Raji (cell line): ENCODE results near the gene ARHGAP42.

Experiments
- POLR2A ChIP-seq: IDR thresholded peaks from 2 replicates; pipeline ENCODE4 v1.6.1; 2011; ENCODE audit warnings: low read depth, low read length, control low read depth; ENCODE audit not compliant: insufficient read depth

Gene ARHGAP42

GRCh38 chr11:100705447-100705846 is 18.4 kb downstream of the ARHGAP42 start:
- TF ChIP-seq POLR2A, result no peak

GRCh38 chr11:100706179-100706578 is 19.1 kb downstream of the ARHGAP42 start:
- no peak for TF ChIP-seq POLR2A

GRCh38 chr11:100709233-100709957 is 22.3 kb downstream of the ARHGAP42 start:
- TF ChIP-seq POLR2A, result no peak

- no peak for TF ChIP-seq POLR2A
Observed at GRCh38 chr11:100711984-100712383, 24.9 kb downstream of the ARHGAP42 start.

GRCh38 chr11:100712583-100712982 is 25.5 kb downstream of the ARHGAP42 start:
- TF ChIP-seq POLR2A, result no peak

- TF ChIP-seq POLR2A, result no peak
Observed at GRCh38 chr11:100715165-100715761, 28.2 kb downstream of the ARHGAP42 start.

GRCh38 chr11:100716838-100717237 is 29.8 kb downstream of the ARHGAP42 start:
- TF ChIP-seq POLR2A, result no peak

- no peak for TF ChIP-seq POLR2A
Observed at GRCh38 chr11:100719362-100719761, 32.3 kb downstream of the ARHGAP42 start.

GRCh38 chr11:100719809-100720221 is 32.7 kb downstream of the ARHGAP42 start:
- TF ChIP-seq POLR2A, result no peak

- no peak for TF ChIP-seq POLR2A
Observed at GRCh38 chr11:100726680-100727079, 39.6 kb downstream of the ARHGAP42 start.

- no peak for TF ChIP-seq POLR2A
Observed at GRCh38 chr11:100727410-100727809, 40.3 kb downstream of the ARHGAP42 start.

GRCh38 chr11:100730266-100730665 is 43.2 kb downstream of the ARHGAP42 start:
- no peak for TF ChIP-seq POLR2A

- TF ChIP-seq POLR2A, result no peak
Observed at GRCh38 chr11:100731471-100731870, 44.4 kb downstream of the ARHGAP42 start.

GRCh38 chr11:100732949-100733348 is 45.9 kb downstream of the ARHGAP42 start:
- TF ChIP-seq POLR2A, result no peak

- no peak for TF ChIP-seq POLR2A
Observed at GRCh38 chr11:100734743-100735527, 47.8 kb downstream of the ARHGAP42 start.
